Measurements from ENCODE around the gene PHF2.

PHF2 gene

GRCh38 chr9:93633492-93634221 lies 57.3 kb downstream of the PHF2 start:
- H3K4me3 ChIP-seq (replicated peaks; ENCODE audit: insufficient read depth, low read length), result no peak overlapping the region
- no peak overlapping the region for H3K27ac ChIP-seq (replicated peaks)
- TF ChIP-seq SPI1 (IDR thresholded peaks at IDR 0.05; ENCODE audit: borderline replicate concordance, low read depth), result no peak
- TF ChIP-seq GABPA (IDR thresholded peaks at IDR 0.05; ENCODE audit: low read depth), result no peak
- TF ChIP-seq CTCF (IDR thresholded peaks at IDR 0.05; ENCODE audit: insufficient read depth, low read length), result no peak
- TF ChIP-seq POLR2AphosphoS5 (IDR thresholded peaks at IDR 0.05; ENCODE audit: low read depth), result no peak
- no peak for TF ChIP-seq REST (IDR thresholded peaks at IDR 0.05; ENCODE audit: insufficient replicate concordance, low read depth)
- no peak for DNase-seq (ENCODE audit: low read depth in 1 of 2, low spot score in 1 of 2)
- no peaks in the 10 kb centered on the region for H3K27me3 ChIP-seq (ENCODE audit: insufficient read depth, poor library complexity, severe bottlenecking)

GRCh38 chr9:93634311-93635185 lies 58.2 kb downstream of the PHF2 start:
- no peak overlapping the region for H3K27ac ChIP-seq (replicated peaks)

More at GRCh38 chr9:93634311-93635185, 58.2 kb downstream of the PHF2 start:
- DNase-seq (ENCODE audit: low read depth in 1 of 2, low spot score in 1 of 2), result no peak
- Histone ChIP-seq H3K4me3 (replicated peaks; ENCODE audit: insufficient read depth, low read length) (no peak overlapping the region), H3K27me3 (ENCODE audit: insufficient read depth, poor library complexity, severe bottlenecking) (no peaks in the 10 kb centered on the region)
- TF ChIP-seq GABPA (IDR thresholded peaks at IDR 0.05; ENCODE audit: low read depth) (no peak), POLR2AphosphoS5 (IDR thresholded peaks at IDR 0.05; ENCODE audit: low read depth) (no peak), SPI1 (IDR thresholded peaks at IDR 0.05; ENCODE audit: borderline replicate concordance, low read depth) (no peak), CTCF (IDR thresholded peaks at IDR 0.05; ENCODE audit: insufficient read depth, low read length) (no peak), REST (IDR thresholded peaks at IDR 0.05; ENCODE audit: insufficient replicate concordance, low read depth) (no peak)
